Panc1 (cell line): ENCODE measurements around the gene MET.
"Not testable (repeated sequence)": the region's sequence is repeated elsewhere in the genome, so short reads cannot be mapped to it uniquely, and the experiment has no call there.

ENCODE experiments used
- POLR2AphosphoS5 ChIP-seq: IDR thresholded peaks from 2 replicates; pipeline ENCODE4 v1.6.1; 2012; ENCODE audit warnings: mild to moderate bottlenecking, low read depth, low read length, moderate library complexity
- TF ChIP-seq, protein P1 (sequence below): fragments of 450-650 bp; IDR thresholded peaks from 2 replicates; pipeline ENCODE4 v1.5.1; 2017; ENCODE audit warnings: mild to moderate bottlenecking

DNA sequence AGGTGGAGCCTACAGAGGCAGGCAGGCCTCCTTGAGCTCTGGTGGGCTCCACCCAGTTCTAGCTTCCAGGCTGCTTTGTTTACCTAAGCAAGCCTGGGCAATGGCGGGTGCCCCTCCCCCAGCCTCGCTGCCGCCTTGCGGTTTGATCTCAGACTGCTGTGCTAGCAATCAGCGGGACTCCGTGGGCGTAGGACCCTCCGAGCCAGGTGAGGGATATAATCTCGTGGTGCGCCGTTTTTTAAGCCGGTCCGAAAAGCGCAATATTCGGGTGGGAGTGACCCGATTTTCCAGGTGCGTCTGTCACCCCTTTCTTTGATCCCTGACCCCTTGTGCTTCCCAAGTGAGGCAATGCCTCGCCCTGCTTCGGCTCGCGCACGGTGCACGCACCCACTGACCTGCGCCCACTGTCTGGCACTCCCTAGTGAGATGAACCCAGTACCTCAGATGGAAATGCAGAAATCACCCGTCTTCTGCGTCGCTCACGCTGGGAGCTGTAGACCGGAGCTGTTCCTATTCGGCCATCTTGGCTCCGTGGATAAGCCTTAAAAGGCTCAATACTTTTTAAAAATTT, 52.0 kb downstream of the MET start:
- TF ChIP-seq, protein P1, sequence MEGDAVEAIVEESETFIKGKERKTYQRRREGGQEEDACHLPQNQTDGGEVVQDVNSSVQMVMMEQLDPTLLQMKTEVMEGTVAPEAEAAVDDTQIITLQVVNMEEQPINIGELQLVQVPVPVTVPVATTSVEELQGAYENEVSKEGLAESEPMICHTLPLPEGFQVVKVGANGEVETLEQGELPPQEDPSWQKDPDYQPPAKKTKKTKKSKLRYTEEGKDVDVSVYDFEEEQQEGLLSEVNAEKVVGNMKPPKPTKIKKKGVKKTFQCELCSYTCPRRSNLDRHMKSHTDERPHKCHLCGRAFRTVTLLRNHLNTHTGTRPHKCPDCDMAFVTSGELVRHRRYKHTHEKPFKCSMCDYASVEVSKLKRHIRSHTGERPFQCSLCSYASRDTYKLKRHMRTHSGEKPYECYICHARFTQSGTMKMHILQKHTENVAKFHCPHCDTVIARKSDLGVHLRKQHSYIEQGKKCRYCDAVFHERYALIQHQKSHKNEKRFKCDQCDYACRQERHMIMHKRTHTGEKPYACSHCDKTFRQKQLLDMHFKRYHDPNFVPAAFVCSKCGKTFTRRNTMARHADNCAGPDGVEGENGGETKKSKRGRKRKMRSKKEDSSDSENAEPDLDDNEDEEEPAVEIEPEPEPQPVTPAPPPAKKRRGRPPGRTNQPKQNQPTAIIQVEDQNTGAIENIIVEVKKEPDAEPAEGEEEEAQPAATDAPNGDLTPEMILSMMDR = not testable (repeated sequence)
- not testable (repeated sequence) for TF ChIP-seq POLR2AphosphoS5
